Fibroblast of villous mesenchyme (primary cell): ENCODE results near the gene SLC38A2. TPM values are rescaled to one million over a fixed set of nuclear protein-coding genes. Genes with fewer than 3 reads are reported as not detected.
"Not testable (repeated sequence)": the region's sequence is repeated elsewhere in the genome, so short reads cannot be mapped to it uniquely, and the experiment has no call there.

ENCODE experiments used
- DNase-seq: peaks from one replicate; pipeline ENCODE4 v3.0.0-alpha.2; 2010; ENCODE audit warnings: low read depth
- H3K4me3 ChIP-seq: 2 replicates; pipeline ENCODE4 v1.5.1; 2011; ENCODE audit warnings: low read depth, mild to moderate bottlenecking, low read length
- CTCF ChIP-seq: IDR thresholded peaks from 2 replicates; pipeline ENCODE4 v1.5.1; 2012; ENCODE audit warnings: low read depth, mild to moderate bottlenecking, low read length; ENCODE audit not compliant: insufficient read depth
- total RNA-seq: library from RNA; depleted of rRNA; stranded (reverse); fragments of >200 nt; gene quantifications from 2 replicates; pipeline ENCODE4 v1.2.3, GENCODE V29; 2012

SLC38A2 gene
- total RNA-seq, 1 donor: 1,547 TPM

- DNase-seq: peak; percentile 48
- no peak overlapping the region for H3K4me3 ChIP-seq
- no peak for TF ChIP-seq CTCF
Measured at GRCh38 chr12:46404225-46404631, 31.7 kb upstream of the SLC38A2 start.

DNA sequence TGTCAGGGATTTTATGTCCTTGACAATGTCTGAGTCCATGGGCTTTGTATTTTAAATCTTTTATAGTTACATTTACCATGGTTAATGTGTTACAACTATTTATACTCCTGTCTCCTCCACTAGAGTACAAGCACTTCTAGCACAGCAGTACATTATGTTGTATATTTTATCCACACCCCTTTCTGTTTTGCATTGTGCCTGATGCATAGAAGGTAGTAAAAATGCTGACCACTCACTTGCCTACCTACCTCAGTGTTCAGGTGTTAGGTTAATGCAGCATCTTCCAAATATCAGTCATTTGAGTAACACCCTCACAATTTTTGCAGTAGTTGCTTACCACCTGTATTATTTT, 31.1 kb upstream of the SLC38A2 start:
- H3K4me3 ChIP-seq: no peak overlapping the region
- TF ChIP-seq CTCF: no peak
- DNase-seq: no peak

DNA sequence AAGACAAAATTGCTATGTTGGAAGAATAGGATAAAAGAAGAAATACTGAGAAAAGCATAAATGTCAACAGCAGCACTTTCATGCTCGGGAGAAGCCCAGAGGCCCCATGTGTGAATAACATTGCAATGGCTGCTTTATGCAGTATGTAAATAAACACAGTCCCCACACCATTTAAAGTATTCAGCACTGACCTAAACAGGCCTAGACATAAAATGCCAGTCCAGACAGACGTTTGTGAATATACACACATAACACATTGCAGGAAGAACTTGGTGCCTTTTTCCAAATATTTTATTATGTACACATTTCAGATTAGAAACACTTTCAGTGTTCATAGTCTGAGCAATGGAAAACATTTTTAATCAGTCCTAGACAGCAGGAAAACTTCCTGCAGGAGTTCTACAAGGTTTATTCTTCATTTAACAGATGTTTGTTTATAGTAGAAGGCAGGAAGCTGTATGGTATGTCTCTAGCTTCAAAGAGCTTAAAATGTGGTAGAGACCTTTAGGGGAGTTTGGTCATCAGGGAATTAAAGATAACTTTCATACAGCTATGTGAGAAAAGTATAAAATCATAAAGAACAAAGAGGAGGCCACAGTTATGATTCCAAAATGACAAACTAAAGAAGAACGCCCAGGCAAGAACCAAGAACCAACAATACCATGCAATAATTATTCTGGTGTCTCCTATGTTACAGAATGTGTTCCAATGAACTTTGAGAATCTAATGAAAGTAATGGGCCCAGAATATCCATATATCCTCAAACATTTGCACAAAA, 30.6 kb upstream of the SLC38A2 start:
- TF ChIP-seq CTCF: no peak
- DNase-seq: peak; percentile 84
- no peak overlapping the region for H3K4me3 ChIP-seq

- H3K4me3 ChIP-seq: no peak overlapping the region
- TF ChIP-seq CTCF: no peak
- DNase-seq: peak; percentile 94
Measured at GRCh38 chr12:46402451-46402850, 29.9 kb upstream of the SLC38A2 start.

GRCh38 chr12:46401662-46402061, 29.1 kb upstream of the SLC38A2 start:
- no peak overlapping the region for H3K4me3 ChIP-seq
- peak; percentile 54 for TF ChIP-seq CTCF
- DNase-seq: peak; percentile 72

DNA sequence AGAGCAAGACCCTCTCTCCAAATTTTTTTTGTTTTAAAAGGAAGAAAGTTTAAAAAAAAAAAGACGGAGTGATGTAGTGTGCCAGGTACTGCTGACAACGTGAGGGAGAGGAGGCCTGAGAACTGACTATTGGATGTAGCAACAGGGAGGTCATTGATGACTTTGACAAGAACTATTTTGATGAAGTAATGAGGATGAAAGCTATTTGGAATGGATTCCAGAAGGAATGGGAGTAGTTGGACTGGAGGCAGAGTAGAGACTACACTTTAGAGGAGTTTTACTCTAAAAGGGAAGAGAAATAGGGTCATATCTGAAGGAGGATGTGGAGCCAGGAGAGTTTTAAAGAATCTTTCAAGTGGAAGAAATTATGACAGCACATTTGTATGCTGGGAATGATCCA, 27.8 kb upstream of the SLC38A2 start:
- H3K4me3 ChIP-seq: no peak overlapping the region
- no peak for DNase-seq
- no peak for TF ChIP-seq CTCF

DNA sequence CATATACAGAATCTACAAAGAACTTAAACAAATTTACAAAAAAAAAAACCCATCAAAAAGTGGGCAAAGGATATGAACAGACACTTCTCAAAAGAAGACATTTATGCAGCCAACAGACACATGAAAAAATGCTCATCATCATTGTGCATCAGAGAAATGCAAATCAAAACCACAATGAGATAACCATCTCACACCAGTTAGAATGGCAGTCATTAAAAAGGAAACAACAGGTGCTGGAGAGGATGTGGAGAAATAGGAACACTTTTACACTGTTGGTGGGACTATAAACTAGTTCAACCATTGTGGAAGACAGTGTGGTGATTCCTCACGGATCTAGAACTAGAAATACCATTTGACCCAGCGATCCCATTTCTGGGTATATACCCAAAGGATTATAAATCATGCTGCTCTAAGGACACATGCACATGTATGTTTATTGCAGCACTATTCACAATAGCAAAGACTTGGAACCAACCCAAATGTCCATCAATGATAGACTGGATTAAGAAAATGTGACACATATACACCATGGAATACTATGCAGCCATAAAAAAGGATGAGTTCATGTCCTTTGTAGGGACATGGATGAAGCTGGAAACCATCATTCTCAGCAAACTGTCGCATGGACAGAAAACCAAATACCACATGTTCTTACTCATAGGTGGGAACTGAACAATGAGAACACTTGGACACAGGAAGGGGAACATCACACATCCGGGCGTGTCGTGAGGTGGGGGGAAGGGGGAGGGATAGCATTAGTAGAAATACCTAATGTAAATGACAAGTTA, 27.1 kb upstream of the SLC38A2 start:
- not testable (repeated sequence) for DNase-seq, H3K4me3 ChIP-seq
